Stimulated activated CD4-positive, alpha-beta T cell treated with anti-CD3 and anti-CD28 coated beads, TNF-alpha, amount 100 ng/mL, for 24 hours (primary cell): ENCODE measurements around the gene RAPGEF3.

Experiments used
- DNase-seq, 3 experiments: peaks; one replicate each; pipeline ENCODE4 v3.0.0-alpha.2; 2020; ENCODE audit warnings: low read depth in 3 of 3

Gene RAPGEF3, protein sequence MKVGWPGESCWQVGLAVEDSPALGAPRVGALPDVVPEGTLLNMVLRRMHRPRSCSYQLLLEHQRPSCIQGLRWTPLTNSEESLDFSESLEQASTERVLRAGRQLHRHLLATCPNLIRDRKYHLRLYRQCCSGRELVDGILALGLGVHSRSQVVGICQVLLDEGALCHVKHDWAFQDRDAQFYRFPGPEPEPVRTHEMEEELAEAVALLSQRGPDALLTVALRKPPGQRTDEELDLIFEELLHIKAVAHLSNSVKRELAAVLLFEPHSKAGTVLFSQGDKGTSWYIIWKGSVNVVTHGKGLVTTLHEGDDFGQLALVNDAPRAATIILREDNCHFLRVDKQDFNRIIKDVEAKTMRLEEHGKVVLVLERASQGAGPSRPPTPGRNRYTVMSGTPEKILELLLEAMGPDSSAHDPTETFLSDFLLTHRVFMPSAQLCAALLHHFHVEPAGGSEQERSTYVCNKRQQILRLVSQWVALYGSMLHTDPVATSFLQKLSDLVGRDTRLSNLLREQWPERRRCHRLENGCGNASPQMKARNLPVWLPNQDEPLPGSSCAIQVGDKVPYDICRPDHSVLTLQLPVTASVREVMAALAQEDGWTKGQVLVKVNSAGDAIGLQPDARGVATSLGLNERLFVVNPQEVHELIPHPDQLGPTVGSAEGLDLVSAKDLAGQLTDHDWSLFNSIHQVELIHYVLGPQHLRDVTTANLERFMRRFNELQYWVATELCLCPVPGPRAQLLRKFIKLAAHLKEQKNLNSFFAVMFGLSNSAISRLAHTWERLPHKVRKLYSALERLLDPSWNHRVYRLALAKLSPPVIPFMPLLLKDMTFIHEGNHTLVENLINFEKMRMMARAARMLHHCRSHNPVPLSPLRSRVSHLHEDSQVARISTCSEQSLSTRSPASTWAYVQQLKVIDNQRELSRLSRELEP

DNA sequence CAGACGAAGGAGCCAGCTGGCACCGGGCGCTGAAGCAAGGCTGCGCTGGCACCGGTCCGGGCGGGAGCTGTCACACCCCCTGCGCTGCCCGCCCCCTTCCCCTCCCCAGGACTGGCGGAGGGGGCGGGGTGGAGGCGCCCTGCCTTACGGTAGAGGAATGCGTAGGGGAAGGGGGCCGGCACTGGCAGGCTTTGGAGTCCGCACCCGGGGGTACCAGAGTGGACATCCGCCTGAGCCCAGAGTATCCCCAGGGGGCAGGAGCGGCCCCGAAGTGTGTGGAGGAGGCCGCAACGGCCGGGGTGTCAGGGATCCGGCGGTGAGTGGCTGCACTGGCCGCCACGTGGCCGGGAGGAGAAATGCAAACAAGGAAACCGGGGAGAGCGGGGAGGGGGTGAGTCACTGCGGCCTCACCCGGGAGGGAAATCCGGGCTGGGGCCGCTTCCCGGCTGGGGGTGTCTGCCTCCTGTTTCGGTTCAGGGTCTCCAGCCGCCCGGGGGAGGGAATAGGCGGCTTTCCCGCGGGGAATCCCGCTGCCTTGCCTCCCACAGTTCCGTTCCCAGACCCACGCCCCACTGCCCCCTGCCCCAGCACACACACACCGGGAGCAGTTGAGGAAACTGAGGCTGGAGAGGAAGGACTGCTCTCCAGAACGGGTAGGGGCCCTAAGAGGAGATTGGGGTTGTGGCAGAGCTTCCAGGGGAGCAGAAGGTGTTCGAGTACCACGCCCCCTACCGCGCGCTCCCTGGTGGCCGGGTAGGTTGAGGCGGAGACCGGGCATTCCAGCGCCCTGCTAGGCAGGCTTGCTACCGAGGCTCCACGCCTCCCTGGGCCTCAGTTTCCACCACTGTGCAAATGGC lies at the start of gene RAPGEF3:
Gene RAPGEF3 (minus strand): TSS at position 47 of the 857 bp plus-strand sequence. CDS start 324 bp downstream, outside the sequence.
- peak; percentile 46 to 72 (median 47) for DNase-seq

DNA sequence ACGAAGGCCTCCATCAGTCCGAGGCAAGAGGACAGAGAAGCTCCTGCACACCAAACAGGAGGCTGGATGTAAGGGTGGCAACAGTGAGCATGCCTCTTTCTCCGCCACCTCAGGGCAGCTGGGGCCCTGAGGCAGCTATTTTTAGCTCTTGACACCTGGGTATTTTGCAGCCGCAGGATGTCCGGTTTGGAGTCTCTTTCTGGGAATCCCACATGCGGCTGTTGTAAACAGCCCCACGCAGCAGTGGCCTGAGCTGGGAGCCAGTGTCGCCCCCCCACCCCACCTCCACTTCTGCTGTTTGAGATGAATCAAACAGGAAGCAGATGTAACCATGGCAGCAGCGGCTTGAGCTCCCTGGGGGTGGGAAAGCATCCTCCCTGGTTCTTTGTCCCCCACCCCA lies 49.4 kb upstream of the RAPGEF3 start:
- peak in 2 of 3 experiments; percentile 62 to 87 for DNase-seq

- no peak for DNase-seq
Observed at GRCh38 chr12:47807338-47807737, 48.7 kb upstream of the RAPGEF3 start.

DNA sequence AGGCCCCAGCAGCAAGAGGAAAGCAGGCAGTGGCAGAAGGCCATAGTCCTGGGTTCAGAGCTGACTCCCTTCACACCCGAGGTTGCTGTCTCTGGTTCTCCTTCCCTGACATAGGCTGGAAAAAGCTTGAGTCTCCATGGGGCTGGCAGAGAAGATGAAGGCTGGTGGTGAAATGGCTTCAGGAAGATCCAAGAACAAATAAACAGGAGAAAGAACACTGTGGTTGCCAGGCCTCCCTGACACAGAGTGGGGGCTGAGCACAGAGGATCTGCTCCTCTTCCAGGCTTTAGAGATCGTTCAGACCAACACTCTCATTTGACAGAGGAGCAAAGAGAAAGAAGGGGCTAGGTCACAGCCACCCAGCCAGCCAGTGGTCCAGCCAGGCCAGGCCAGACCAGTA lies 46.7 kb upstream of the RAPGEF3 start:
- no peak for DNase-seq

DNA sequence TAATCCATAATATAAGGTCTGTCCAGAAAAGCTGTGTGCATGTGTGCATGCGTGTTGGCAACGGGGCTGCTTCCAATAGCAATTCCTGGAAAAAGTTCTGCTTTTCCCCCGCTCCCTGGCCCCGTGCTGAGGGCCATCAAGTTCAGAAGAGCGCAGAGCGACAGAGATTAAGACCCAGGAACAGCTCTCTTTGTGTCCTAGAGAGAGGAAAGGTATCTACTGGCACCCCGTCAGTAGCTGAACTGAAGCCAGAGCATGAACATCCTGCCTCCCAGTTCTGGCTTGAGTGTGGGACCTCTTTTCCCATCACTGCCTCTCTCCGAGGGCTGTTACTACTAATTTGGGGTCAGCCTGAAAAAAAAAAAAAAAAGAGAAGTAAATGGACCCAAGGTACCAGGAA lies 45.5 kb upstream of the RAPGEF3 start:
- no peak for DNase-seq

- no peak for DNase-seq
Observed at GRCh38 chr12:47803191-47803875, 44.7 kb upstream of the RAPGEF3 start.

DNA sequence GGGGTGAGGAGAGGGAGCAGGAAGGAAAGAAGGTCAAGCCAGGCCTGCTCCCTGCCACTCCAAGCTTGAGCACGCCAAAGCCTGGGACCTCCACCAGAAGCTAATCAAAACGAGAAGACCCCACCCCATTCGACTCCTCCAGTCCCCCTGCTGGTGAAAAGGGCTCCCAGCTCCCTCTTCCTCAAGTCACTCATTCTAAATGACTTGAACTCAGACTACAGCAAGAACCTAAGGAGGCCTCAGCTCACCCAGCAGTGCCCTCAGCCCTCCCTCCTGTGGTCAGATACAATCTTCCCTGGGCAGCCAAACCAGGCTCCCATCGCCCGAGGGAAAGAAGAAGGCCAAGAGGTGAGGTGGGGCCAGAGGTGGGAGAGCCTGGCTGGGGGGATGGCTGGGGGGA lies 43.6 kb upstream of the RAPGEF3 start:
- no peak for DNase-seq

DNA sequence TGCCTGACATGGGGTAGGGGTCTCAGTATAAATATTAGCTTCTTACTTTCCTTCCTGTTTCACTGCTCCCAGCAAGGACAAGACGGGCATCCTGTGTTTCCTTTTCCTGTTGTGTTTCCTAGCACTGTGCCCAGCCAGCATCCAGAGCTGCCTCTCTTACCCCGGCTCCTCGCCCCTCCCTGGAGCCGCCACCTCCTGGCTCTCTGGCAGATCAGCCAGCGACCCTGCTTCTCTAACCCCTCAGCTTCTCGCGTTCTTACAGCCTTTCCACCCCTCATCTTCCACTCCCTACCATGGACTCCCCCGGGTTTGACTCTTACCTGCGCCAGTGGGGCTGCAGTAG lies 43.2 kb upstream of the RAPGEF3 start:
- no peak for DNase-seq

- DNase-seq: no peak
Observed at GRCh38 chr12:47801170-47801903, 42.7 kb upstream of the RAPGEF3 start.

- no peak for DNase-seq
Observed at GRCh38 chr12:47800582-47800981, 41.9 kb upstream of the RAPGEF3 start.

DNA sequence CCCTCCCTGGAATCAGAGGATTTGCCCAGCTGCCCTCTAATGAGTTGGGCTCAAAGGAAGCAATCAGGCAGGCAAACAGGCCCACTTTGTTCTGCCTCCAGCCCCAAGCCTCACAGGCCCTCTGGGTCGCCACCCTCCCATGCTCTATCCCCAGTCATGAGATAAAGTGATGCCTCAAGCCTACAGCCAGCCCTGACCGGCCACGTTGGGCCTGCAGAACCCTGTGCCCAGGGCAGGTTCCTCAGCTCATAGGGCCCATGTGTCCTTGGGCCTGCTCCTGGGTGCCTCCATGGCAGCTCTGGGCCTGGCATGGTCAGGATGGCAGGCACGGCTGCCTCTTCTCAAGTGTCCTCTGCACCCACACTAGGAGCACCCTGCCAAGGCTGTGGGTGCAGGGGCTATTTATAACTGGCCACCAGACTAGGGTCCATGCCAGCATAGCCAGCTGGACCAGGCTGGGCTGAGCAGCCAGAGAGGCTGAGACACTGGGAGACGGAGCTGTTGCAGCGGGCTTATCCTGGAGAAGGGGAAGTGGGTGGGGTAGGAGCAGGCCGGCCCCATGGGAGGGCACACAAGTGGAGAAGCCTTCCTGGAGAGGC lies 40.8 kb upstream of the RAPGEF3 start:
- DNase-seq: no peak

DNA sequence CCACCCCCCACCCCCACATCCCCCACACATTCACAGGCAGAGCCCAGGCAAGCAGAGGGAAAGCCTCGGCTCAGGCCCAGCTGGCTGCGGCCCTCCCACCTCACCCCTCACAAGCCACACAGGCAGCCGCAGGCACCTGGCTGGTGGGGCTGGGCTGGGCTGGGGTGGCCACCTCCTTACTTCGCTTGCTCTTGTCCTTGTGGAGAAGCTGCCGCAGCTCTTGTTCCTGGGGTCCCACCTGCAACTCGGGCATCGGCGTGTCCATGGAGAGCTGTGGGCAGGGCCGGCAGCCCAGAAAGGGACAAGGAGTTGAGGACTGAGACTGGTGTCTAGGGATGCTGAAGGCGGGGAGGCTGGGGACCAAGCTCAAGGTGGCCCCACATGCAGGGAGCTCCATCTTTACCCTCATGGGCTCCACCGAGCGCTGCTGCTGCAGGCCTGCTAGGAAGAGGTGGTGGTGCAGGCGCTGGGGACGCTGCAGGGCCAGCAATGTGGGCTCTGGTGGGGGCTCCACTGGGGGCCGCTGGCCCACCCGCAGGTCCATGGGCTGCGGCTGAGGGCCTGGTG lies 39.8 kb upstream of the RAPGEF3 start:
- DNase-seq: no peak

DNA sequence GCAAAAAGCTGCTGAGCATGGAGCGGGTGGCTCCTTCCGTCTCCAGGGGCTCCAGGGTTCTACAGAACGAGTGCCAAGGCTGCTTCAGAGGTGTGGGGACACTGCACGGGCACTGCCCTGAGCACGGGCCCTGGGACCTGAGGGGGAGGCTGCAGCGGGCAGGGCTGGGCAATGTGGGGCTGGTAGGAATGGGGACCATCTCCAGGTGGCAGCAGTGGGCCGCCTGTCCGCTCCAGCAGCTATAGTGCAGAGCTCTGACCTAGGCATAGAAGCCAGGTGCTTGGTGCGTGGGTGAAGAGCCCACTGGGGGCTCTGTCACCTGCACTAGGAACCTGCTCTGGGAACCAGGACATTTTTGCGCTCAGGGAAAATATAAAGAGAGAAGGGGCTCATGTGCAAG lies 38.8 kb upstream of the RAPGEF3 start:
- no peak for DNase-seq

DNA sequence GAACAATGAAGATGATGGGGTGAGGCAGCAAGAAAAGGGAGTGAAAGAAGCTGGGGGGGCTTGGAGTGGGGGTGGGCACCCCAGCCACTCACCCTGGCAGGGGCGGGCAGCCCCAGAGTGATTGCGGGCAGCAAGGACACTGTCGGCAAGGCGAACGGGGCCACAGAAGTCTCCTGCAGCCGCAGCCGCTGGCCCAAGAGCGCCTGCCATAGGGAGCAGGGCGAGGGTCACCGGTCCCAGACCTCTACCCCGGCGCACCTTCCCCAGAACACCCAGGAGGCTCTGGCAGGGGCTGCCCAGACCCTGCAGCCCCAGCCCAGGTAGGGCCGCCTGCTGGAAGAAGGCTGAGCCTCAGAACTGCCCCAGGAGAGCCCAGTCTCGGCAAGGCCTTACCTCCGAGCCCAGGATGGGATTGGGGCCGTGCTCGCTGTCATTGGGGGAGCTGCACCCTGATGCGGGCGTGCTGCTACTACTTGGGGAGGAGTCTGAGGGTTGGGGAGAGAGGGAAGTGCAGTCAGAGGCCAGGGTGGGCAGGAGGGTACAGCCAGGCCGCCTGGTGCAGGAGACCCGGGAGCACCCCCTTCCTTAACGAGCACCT lies 37.2 kb upstream of the RAPGEF3 start:
- DNase-seq: no peak

- no peak for DNase-seq
Observed at GRCh38 chr12:47795121-47795813, 36.6 kb upstream of the RAPGEF3 start.

DNA sequence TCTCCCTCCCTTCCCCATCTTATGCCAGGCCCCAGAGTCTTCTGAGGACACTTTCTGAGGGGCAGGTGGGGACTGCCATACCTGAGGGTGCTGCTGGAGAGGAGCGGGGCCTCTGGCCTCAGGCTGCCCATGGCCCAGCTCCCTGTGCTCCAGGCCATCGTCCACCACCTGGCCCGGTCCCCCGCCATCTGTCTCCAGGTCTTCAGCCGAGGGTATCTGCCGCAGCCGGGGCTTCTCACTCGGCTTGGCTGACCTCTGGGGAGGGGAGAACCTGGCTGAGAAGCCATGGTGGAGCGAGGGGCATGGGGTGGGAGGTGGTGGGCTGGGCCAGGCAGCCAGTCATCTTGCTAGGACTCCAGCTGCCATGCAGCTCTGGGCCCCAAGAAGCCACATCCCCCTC lies 36.0 kb upstream of the RAPGEF3 start:
- no peak for DNase-seq

DNA sequence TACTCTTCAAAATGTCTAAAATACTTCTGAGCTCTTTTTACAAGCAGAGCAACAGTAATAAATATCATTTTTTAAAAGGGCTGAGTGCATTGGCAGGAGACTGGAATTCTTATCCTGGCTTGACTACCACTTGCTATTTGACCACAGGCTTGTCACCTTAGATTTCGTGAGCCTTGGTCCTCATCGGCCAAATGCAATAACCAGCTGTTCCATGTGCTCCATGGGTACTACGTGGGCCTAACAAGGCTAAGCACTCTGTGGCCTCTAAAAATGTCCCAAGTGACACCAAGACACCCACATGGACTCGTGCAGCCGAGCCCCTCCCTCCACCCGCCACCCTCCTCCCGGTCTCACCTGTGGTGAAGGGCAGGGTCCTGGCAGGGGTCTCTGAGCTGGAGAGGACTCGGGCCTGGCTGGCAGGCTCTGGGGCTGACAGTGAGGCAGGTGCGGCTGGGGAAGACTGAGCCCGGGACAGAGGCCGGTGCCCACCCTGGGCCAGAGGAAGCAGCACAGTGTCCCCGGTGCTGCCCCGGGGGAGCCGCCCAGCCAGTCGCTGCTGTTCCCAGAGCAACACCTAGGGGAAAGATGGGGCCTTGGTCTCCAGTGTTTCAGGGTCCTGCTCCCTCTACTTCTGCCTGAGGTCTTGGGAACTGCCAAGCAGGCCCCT lies 34.5 kb upstream of the RAPGEF3 start:
- DNase-seq: no peak

GRCh38 chr12:47791874-47792273 lies 33.2 kb upstream of the RAPGEF3 start:
- no peak for DNase-seq
